ENCODE data around the gene TINAGL1.

TINAGL1 gene

GRCh38 chr1:31548907-31549808 lies 27.2 kb upstream of the TINAGL1 start:
- Histone ChIP-seq H3K9me3 (ENCODE audit: control insufficient read depth, insufficient read depth, low read length) (no peaks in the 10 kb centered on the region), H3K27me3 (ENCODE audit: control insufficient read depth, insufficient read depth, low read length) (no peaks in the 10 kb centered on the region), H3K4me3 (ENCODE audit: low read length) (peak overlapping the region; percentile 44; the same call in 1 of the 2 replicates), H3K4me1 (ENCODE audit: control insufficient read depth, insufficient read depth, low read length) (peaks cover 6% of the 10 kb centered on the region; the same call in 1 of the 2 replicates), H3K27ac (ENCODE audit: low read length) (no peak overlapping the region), H3K36me3 (ENCODE audit: control insufficient read depth, insufficient read depth, low read length) (no peaks in the 10 kb centered on the region)
- DNase-seq (ENCODE audit: low read depth, low spot score), result peak; percentile 94
- no CpG with 5 or more reads among the region's 24 CpGs for WGBS (ENCODE audit: insufficient coverage, insufficient read length)

- H3K4me1 ChIP-seq (ENCODE audit: control insufficient read depth, insufficient read depth, low read length), result peaks cover 6% of the 10 kb centered on the region; the same call in 1 of the 2 replicates
- no peak for DNase-seq (ENCODE audit: low read depth, low spot score)
- H3K27me3 ChIP-seq (ENCODE audit: control insufficient read depth, insufficient read depth, low read length), result no peaks in the 10 kb centered on the region
- no peak overlapping the region for H3K27ac ChIP-seq (ENCODE audit: low read length)
- H3K4me3 ChIP-seq (ENCODE audit: low read length), result peak overlapping the region; percentile 44; the same call in 1 of the 2 replicates
- no CpG with 5 or more reads among the region's 7 CpGs for WGBS (ENCODE audit: insufficient coverage, insufficient read length)
- no peaks in the 10 kb centered on the region for H3K9me3 ChIP-seq (ENCODE audit: control insufficient read depth, insufficient read depth, low read length)
- no peaks in the 10 kb centered on the region for H3K36me3 ChIP-seq (ENCODE audit: control insufficient read depth, insufficient read depth, low read length)
These were observed 26.3 kb upstream of the TINAGL1 start for GRCh38 chr1:31549809-31550620.

GRCh38 chr1:31551208-31551607 lies 25.1 kb upstream of the TINAGL1 start:
- peaks cover 6% of the 10 kb centered on the region; the same call in 1 of the 2 replicates for H3K4me1 ChIP-seq (ENCODE audit: control insufficient read depth, insufficient read depth, low read length)
- H3K36me3 ChIP-seq (ENCODE audit: control insufficient read depth, insufficient read depth, low read length), result no peaks in the 10 kb centered on the region
- no peak for DNase-seq (ENCODE audit: low read depth, low spot score)
- no peak overlapping the region for H3K27ac ChIP-seq (ENCODE audit: low read length)
- no peaks in the 10 kb centered on the region for H3K9me3 ChIP-seq (ENCODE audit: control insufficient read depth, insufficient read depth, low read length)
- no peak overlapping the region for H3K4me3 ChIP-seq (ENCODE audit: low read length)
- no CpG with 5 or more reads among the region's 1 CpG for WGBS (ENCODE audit: insufficient coverage, insufficient read length)
- no peaks in the 10 kb centered on the region for H3K27me3 ChIP-seq (ENCODE audit: control insufficient read depth, insufficient read depth, low read length)

- Histone ChIP-seq H3K27me3 (ENCODE audit: control insufficient read depth, insufficient read depth, low read length) (no peaks in the 10 kb centered on the region), H3K4me1 (ENCODE audit: control insufficient read depth, insufficient read depth, low read length) (peaks cover 6% of the 10 kb centered on the region; the same call in 1 of the 2 replicates), H3K4me3 (ENCODE audit: low read length) (no peak overlapping the region), H3K27ac (ENCODE audit: low read length) (no peak overlapping the region), H3K9me3 (ENCODE audit: control insufficient read depth, insufficient read depth, low read length) (no peaks in the 10 kb centered on the region), H3K36me3 (ENCODE audit: control insufficient read depth, insufficient read depth, low read length) (no peaks in the 10 kb centered on the region)
- no peak for DNase-seq (ENCODE audit: low read depth, low spot score)
- no CpG with 5 or more reads among the region's 7 CpGs for WGBS (ENCODE audit: insufficient coverage, insufficient read length)
These were observed 23.8 kb upstream of the TINAGL1 start for GRCh38 chr1:31552489-31552888.

- no peaks in the 10 kb centered on the region for H3K4me1 ChIP-seq (ENCODE audit: control insufficient read depth, insufficient read depth, low read length)
- H3K27ac ChIP-seq (ENCODE audit: low read length), result no peak overlapping the region
- no CpG with 5 or more reads among the region's 5 CpGs for WGBS (ENCODE audit: insufficient coverage, insufficient read length)
- no peaks in the 10 kb centered on the region for H3K36me3 ChIP-seq (ENCODE audit: control insufficient read depth, insufficient read depth, low read length)
- no peaks in the 10 kb centered on the region for H3K27me3 ChIP-seq (ENCODE audit: control insufficient read depth, insufficient read depth, low read length)
- DNase-seq (ENCODE audit: low read depth, low spot score), result no peak
- H3K4me3 ChIP-seq (ENCODE audit: low read length), result no peak overlapping the region
- no peaks in the 10 kb centered on the region for H3K9me3 ChIP-seq (ENCODE audit: control insufficient read depth, insufficient read depth, low read length)
These were observed 19.8 kb upstream of the TINAGL1 start for GRCh38 chr1:31556481-31557006.

GRCh38 chr1:31559715-31560114 lies 16.6 kb upstream of the TINAGL1 start:
- no peaks in the 10 kb centered on the region for H3K36me3 ChIP-seq (ENCODE audit: control insufficient read depth, insufficient read depth, low read length)

GRCh38 chr1:31560394-31560793 lies 15.9 kb upstream of the TINAGL1 start:
- no peak overlapping the region for H3K27ac ChIP-seq (ENCODE audit: low read length)
- WGBS (ENCODE audit: insufficient coverage, insufficient read length), result no CpG with 5 or more reads among the region's 4 CpGs
- no peaks in the 10 kb centered on the region for H3K27me3 ChIP-seq (ENCODE audit: control insufficient read depth, insufficient read depth, low read length)
- DNase-seq (ENCODE audit: low read depth, low spot score), result no peak
- no peaks in the 10 kb centered on the region for H3K9me3 ChIP-seq (ENCODE audit: control insufficient read depth, insufficient read depth, low read length)
- no peak overlapping the region for H3K4me3 ChIP-seq (ENCODE audit: low read length)
- no peaks in the 10 kb centered on the region for H3K36me3 ChIP-seq (ENCODE audit: control insufficient read depth, insufficient read depth, low read length)
- H3K4me1 ChIP-seq (ENCODE audit: control insufficient read depth, insufficient read depth, low read length), result 0 out of 2 replicates have a peak, but pooled peaks cover 1% of the 10 kb centered on the region

More at GRCh38 chr1:31559715-31560114, 16.6 kb upstream of the TINAGL1 start:
- Histone ChIP-seq H3K4me3 (ENCODE audit: low read length) (no peak overlapping the region), H3K27ac (ENCODE audit: low read length) (no peak overlapping the region), H3K4me1 (ENCODE audit: control insufficient read depth, insufficient read depth, low read length) (0 out of 2 replicates have a peak, but pooled peaks cover 1% of the 10 kb centered on the region), H3K9me3 (ENCODE audit: control insufficient read depth, insufficient read depth, low read length) (no peaks in the 10 kb centered on the region), H3K27me3 (ENCODE audit: control insufficient read depth, insufficient read depth, low read length) (no peaks in the 10 kb centered on the region)
- no peak for DNase-seq (ENCODE audit: low read depth, low spot score)

- WGBS (ENCODE audit: insufficient coverage, insufficient read length), result no CpG with 5 or more reads among the region's 3 CpGs
- no peak for DNase-seq (ENCODE audit: low read depth, low spot score)
- Histone ChIP-seq H3K27ac (ENCODE audit: low read length) (no peak overlapping the region), H3K36me3 (ENCODE audit: control insufficient read depth, insufficient read depth, low read length) (no peaks in the 10 kb centered on the region), H3K27me3 (ENCODE audit: control insufficient read depth, insufficient read depth, low read length) (no peaks in the 10 kb centered on the region), H3K4me3 (ENCODE audit: low read length) (no peak overlapping the region), H3K4me1 (ENCODE audit: control insufficient read depth, insufficient read depth, low read length) (0 out of 2 replicates have a peak, but pooled peaks cover 1% of the 10 kb centered on the region), H3K9me3 (ENCODE audit: control insufficient read depth, insufficient read depth, low read length) (no peaks in the 10 kb centered on the region)
These were observed 13.5 kb upstream of the TINAGL1 start for GRCh38 chr1:31562707-31563360.

GRCh38 chr1:31564606-31564989 lies 11.7 kb upstream of the TINAGL1 start:
- Histone ChIP-seq H3K4me3 (ENCODE audit: low read length) (no peak overlapping the region), H3K9me3 (ENCODE audit: control insufficient read depth, insufficient read depth, low read length) (no peaks in the 10 kb centered on the region), H3K27ac (ENCODE audit: low read length) (no peak overlapping the region), H3K4me1 (ENCODE audit: control insufficient read depth, insufficient read depth, low read length) (0 out of 2 replicates have a peak, but pooled peaks cover 1% of the 10 kb centered on the region), H3K27me3 (ENCODE audit: control insufficient read depth, insufficient read depth, low read length) (no peaks in the 10 kb centered on the region), H3K36me3 (ENCODE audit: control insufficient read depth, insufficient read depth, low read length) (no peaks in the 10 kb centered on the region)
- DNase-seq (ENCODE audit: low read depth, low spot score), result no peak
- WGBS (ENCODE audit: insufficient coverage, insufficient read length), result no CpG with 5 or more reads among the region's 5 CpGs

Measured in iPS DF 6.9 (cell line).